Islet of Langerhans (tissue), 1 donor: ENCODE measurements around the gene RHOBTB3.

ENCODE experiments used
- FAIRE-seq: peaks from one replicate; lab custom pipeline; 2011; peaks lifted over from hg19 to GRCh38; lab: Jason Lieb, UNC

RHOBTB3 gene

GRCh38 chr5:95763941-95764340 is 32.8 kb downstream of the RHOBTB3 start:
- no peak for FAIRE-seq

- FAIRE-seq: no peak
These were observed 37.6 kb downstream of the RHOBTB3 start for GRCh38 chr5:95768731-95769130.

GRCh38 chr5:95770830-95771708 is 39.9 kb downstream of the RHOBTB3 start:
- peak; percentile 88 for FAIRE-seq

GRCh38 chr5:95771892-95772291 is 40.8 kb downstream of the RHOBTB3 start:
- FAIRE-seq: no peak

DNA sequence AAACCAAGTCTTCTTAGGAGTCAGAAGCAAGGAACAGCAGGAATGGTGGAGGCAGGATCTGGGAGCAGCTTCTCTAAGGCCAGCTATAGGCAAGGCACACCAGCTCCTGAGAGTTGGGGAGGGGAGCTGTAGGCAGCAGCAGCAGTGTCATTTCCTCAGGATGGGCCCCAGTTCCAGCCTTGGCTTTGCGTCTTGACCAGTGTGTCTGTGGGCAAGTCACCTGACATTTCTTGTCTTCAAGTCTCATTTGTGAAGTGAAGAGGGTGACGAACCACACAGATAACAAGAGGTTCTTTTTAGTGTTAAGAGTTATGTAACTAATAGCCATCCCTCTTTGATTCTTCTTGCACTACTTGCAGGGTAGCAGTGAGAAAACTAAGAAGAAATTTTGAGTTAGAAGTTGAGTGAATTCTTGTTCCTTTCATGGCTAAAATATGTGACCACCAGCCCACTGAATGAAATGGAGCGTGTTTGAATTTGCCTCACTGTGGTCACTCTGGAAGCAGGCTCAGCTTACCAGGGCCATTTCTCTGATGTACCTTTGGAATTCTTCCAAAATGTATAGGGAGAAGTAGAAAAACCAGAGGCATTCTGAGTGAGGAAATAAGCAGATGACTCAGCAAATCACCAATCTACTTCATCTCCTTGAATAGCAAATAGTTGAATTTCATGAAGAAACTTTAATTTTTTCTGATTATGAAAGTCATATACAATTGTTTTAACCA is 42.4 kb downstream of the RHOBTB3 start:
- no peak for FAIRE-seq

GRCh38 chr5:95777441-95777840 is 46.3 kb downstream of the RHOBTB3 start:
- FAIRE-seq: no peak

DNA sequence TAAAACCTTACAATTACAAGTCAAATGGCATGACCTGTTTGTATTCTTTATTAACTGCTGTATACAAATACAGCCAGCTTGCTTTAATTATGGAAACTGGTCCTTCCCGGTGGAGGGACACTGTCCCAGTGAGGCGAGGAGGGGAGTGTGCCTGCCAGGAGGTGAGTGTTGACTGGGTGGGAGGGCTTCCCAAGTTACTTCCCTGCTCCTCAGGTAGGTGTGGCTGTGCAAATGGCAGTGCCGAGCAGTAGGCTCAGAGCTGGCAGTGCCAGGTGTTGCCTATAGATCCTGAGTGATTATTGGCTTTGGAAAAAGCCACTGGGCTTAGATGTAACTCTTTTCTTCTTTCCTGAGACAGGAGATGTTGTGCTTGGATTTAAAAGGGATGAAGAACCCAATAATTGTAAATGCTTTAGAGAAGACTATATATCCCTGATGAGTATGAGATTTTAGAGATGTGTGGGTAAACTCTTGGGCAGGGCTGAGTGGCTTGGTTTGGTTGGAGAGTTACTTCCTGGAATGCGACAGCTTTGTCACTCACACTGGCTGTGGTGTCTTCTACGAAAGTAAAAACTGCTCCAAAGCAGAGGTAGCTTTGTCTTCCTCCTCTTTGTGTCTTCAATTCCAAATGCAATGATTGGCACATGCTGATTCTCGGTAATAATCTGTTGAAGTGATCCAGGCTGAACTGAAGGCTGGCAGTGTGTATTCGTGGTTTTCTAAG is 47.7 kb downstream of the RHOBTB3 start:
- no peak for FAIRE-seq

GRCh38 chr5:95779611-95780010 is 48.5 kb downstream of the RHOBTB3 start:
- no peak for FAIRE-seq

- FAIRE-seq: no peak
These were observed 49.5 kb downstream of the RHOBTB3 start for GRCh38 chr5:95780597-95780996.

- peak; percentile 87 for FAIRE-seq
These were observed 50.0 kb downstream of the RHOBTB3 start for GRCh38 chr5:95781101-95781583.

GRCh38 chr5:95782181-95782580 is 51.0 kb downstream of the RHOBTB3 start:
- no peak for FAIRE-seq

GRCh38 chr5:95783661-95784060 is 52.5 kb downstream of the RHOBTB3 start:
- FAIRE-seq: no peak

- no peak for FAIRE-seq
These were observed 53.6 kb downstream of the RHOBTB3 start for GRCh38 chr5:95784514-95785302.

DNA sequence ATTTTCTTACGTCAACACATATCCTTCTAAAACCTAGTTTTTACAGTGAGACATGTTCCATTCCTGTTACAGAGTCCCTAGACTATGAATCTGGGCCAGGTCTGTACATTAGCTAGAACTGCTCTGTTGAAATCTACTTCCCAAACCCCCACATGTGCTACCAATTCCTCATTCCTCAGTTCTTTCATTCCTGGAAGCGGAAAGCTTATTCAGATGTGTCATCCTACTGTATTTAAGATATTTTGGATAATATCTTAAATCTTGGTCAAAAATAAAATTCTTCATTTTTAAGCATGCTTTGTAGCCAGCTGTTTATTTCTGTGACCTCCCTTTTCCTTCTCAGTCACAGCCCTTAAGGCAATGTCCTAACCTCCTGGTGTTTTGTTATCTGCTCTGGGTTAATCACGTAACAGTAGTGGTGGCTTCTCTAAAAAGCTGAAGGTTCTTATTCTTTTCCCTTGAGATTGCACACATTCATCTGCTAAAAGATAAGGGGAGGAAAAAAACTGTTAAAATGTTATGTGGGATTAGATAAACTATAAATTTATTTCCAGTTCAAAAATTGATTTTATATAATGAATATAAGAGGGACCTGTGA is 55.8 kb downstream of the RHOBTB3 start:
- FAIRE-seq: no peak

- no peak for FAIRE-seq
These were observed 57.4 kb downstream of the RHOBTB3 start for GRCh38 chr5:95788493-95788892.

GRCh38 chr5:95791751-95792150 is 60.6 kb downstream of the RHOBTB3 start:
- no peak for FAIRE-seq

GRCh38 chr5:95794070-95794516 is 63.0 kb downstream of the RHOBTB3 start:
- no peak for FAIRE-seq

- no peak for FAIRE-seq
These were observed 66.2 kb downstream of the RHOBTB3 start for GRCh38 chr5:95797301-95797700.

- FAIRE-seq: no peak
These were observed 66.9 kb downstream of the RHOBTB3 start for GRCh38 chr5:95798048-95798447.

DNA sequence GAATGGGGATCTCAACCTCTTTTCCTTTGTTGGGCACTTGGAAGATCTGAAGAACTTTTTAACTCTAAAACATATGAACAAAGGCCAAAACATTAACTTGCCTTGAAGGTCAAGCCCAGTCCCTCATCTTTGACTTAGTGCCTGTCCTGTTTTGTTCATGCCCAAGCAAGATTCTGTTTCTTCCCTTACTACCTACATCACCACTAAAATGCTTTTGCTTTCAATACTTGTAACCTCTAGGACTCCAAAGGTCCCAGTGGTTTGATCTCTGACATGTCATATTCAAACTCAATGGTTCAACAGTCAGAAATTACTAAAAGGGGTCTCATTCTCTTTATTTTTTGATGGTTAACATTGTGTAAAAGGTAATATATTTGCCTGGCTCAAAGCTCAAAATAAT is 67.4 kb downstream of the RHOBTB3 start:
- no peak for FAIRE-seq

DNA sequence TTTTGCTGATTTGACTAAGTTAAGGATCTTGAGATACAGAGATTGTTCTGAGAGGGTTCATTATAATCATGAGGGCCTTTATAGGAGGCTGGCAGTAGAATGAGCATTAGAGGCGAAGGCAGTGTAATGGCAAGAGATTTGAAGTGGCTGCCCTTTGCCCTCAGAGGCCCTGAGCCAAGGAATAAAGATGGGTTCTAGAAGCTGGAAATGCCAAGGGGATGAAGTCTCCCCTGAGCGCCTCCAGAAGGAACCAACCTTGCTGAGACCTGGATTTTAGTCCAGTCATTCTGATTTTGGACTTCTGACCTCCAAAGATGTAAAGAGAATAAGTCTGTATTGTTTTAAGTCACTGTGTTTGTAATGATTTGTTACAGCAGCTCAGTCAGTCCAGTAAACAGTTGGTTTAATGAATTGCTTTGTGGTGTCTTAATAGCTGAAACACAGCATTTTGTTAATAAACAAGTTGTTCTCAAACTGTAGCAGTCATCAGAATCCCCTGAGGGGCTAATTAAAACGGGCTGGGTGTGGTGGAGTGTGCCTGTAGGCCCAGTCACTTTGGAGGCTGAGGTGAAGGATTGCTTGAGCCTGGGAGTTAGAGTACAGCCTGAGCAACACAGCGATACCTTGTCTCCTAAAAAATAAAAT is 68.2 kb downstream of the RHOBTB3 start:
- no peak for FAIRE-seq
